Urothelium cell line (cell line): ENCODE data around the gene PTBP3.
A peak's percentile ranks its signal among the peaks of the same experiment; 100 is the strongest.
"Not testable (repeated sequence)": the region's sequence is repeated elsewhere in the genome, so short reads cannot be mapped to it uniquely, and the experiment has no call there.

Experiments used
- DNase-seq: peaks from one replicate; pipeline ENCODE4 v3.0.0; 2011; ENCODE audit warnings: low spot score, mixed read lengths
- FAIRE-seq: peaks from 2 replicates; lab custom pipeline; 2011; peaks lifted over from hg19 to GRCh38; lab: Jason Lieb, UNC

Gene PTBP3

DNA sequence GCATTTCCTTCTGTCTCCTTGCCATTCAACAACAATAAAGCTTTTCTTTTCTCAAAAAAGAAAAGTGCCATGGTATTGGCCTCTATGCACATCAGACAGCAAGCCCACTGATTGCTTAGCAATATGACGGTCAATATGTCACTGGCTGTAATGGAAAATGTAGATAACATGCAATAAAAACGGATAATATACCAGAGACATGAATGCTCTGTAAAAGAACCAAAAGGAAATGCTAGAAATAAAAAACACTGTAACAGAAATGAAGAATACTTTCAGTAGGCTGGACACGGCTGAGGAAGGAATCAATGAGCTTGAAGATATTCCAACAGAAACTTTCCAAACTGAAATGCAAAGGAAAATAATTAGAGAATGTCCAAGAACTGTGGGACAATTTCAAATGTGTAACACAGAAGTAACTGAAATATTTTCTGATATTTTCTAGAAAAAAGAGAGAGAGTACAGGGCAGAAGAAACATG is 10.0 kb downstream of the PTBP3 start:
- DNase-seq, result no peak
- FAIRE-seq, result no peak

DNA sequence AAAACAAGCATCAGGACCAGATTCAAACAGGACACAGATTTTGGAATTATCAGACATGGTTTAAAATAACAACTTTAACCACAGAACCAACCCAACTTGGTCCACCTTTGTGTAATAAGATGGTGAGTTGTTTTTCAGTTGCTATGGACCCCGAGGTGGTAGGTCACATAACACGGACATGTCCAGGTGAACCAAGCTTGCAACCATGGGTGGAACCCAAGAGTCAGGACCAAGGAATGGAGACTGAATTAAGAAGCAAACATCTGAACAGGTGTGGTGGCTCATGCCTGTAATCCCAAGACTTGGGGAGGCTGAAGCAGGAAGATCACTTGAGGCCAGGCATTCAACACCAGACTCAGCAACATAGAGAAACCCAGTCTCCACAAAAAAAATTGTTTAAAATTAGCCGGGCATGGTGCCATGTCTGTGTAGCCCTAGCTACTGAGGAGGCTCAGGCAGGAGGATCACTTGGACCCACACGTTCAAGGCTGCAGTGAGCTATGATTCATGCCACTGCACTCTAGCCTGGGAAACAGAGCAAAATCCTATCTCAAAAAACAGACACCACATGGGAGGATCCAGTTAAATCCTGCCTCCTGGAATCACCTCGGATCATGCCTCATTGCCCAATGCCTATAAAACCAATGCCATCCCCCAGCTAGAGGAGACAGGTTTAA is 10.6 kb downstream of the PTBP3 start:
- DNase-seq, result no peak
- no peak for FAIRE-seq

DNA sequence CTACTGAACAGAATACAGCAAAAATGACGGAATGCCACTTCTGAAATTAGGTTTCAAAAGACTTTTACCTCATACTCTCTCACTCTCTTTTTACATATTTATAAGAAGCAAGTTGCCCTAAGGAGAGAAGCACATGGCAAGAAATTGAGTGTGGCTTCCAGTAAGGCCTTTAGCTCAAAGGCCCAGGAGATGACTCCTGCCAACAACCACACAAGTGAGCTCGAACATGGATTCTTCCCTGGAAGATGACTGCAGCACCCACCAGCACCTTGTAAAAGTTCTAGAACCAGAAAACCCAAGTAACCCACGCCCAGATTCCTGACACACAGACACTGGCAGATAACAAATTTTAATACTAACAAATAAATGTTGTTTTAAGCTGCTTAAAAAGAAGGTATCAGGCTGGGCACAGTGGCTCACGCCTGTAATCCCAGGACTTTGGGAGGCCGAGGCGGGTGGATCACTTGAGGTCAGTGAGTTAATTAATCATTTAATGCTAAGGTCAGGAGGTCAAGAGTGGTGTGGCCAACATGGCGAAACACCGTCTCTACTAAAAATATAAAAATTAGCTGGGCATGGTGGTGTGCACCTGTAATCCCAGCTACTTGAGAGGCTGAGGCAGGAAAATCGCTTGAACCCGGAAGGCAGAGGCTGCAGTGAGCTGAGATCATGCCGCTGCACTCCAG is 17.0 kb downstream of the PTBP3 start:
- FAIRE-seq, result no peak
- no peak for DNase-seq

DNA sequence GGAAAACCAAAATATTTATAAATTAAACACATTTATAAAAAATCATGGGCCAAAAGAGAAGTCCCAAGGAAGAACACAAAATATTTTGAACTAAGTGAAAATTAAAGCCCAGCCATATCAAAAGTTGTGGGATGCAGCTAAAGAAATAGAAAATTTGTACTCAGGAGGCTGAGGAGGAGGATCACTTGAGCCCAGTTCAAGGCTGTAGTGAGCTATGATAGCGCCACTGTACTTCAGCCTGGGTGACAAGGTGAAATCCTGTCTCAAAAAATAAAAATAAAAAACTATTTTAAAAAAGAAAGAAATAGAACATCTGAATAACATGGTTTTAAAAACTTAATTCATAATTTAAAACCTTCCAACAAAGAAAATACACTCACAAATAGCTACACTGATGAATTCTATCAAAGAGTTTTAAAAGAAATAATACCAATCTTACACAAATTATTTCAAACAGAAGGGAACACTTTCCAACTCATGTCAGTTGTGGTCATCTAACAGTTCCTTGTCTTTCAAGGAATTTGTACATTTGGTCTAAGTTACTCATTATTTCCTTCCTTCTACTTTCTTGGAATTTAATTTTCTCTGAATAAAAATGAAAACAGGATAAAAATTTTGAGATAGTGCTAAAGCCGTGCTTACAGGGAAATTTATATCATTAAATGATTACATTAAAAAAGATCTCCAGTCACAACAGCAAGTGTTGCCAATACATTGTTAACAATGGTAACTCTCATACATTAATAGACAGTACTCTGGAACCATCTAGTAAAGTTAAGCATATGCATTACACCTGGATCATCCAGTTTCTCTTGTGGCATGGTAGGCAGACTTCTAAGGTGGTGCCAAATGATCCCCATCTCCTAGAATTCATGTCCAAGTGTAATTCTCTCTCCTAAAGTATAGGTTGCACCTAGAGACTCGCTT is 17.8 kb downstream of the PTBP3 start:
- DNase-seq, result no peak

DNA sequence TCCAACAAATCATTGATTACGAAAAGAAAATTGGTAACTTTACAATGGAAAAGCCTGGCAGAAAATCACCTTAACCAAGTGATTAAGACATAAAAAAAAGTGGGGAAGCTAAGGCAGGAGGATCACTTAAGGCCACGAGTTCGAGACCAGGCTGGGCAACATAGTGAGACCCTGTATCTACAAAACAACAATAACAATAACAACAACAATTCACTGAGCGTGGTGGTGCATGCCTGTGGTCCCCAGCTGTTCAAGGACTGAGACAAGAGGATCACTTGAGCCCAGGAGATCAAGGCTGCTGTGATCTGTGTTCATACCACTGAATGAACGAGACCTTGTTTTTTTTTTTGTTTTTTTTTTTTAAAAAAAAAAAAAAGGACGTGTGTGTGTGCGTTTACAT is 21.3 kb downstream of the PTBP3 start:
- DNase-seq, result no peak
- no peak for FAIRE-seq

More for the DNA sequence above, 17.8 kb downstream of the PTBP3 start:
- no peak for FAIRE-seq

DNA sequence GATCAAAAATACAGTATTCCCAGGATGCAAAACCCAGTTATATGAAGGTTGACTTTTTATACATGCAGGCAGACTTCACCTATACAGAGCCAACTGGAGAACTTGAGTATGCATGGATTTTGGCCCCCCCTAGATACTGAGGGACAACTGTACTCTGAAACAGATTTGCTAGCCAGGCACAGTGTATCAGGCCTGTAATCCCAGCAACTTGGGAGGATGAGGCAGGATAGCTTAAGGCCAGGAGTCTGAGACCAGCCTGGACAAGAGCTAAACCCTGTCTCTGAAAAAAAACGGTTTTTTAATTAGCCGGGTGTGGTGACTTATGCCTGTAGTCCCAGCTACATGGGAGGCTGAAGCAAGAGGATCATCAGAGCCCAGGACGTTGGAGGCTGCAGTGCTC is 21.9 kb downstream of the PTBP3 start:
- no peak for FAIRE-seq
- no peak for DNase-seq

DNA sequence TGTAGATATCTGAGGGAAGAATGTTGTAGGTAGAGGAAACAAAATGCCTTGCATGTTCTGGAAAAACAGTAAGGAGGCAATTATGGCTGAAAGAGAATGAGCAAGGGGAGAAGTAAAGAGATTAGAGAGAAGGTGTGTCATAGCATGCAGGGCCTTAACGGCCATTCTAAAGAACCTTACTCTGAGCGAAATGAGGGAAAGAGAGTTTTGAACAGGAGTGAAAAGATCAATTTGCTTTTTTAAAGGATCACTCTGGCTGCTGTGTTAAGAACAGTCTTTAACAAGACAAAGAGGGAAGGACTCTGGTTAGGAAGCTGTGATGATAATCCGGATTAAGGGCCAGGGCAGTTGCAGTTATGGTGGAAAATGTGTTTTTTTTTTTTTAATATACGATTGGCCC is 22.6 kb downstream of the PTBP3 start:
- DNase-seq (no peak), FAIRE-seq (no peak)

DNA sequence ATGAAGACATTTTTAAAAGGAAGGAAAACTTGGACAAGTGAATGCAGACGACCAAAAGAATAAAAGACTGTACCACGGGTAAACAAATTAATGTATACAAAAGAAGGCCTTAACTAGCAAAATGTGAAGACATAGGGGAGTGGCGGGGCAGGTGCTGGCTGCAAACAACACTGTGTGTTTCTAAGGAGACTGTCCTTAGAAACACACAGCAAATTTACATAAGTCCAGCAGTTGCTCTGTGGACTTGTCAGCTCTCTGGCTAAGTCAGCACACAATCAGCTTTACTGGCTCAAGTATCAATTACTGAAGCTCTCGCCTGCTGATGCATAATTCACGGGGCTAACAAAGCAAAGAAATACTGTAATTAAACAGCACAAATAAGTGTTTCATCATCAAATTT is 24.8 kb downstream of the PTBP3 start:
- DNase-seq (no peak), FAIRE-seq (no peak)

DNA sequence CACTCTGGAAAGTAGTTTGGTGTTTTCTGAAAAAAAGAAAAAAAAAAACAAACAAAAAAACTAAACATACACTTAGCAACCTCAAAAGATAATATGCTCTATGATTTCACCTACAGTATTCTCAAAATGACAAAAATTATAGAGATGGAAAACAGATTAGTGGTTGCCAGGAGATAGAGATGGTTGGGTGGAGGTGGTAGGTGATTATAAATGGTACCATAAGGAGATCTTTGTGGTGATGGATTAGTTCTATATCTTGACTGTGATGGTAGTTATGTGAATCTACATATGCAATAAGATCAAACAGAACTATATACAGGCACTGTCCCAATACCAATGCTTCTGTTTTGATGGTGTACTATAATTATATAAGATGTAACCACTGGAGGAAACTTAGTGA is 32.0 kb downstream of the PTBP3 start:
- no peak for DNase-seq
- FAIRE-seq, result no peak

DNA sequence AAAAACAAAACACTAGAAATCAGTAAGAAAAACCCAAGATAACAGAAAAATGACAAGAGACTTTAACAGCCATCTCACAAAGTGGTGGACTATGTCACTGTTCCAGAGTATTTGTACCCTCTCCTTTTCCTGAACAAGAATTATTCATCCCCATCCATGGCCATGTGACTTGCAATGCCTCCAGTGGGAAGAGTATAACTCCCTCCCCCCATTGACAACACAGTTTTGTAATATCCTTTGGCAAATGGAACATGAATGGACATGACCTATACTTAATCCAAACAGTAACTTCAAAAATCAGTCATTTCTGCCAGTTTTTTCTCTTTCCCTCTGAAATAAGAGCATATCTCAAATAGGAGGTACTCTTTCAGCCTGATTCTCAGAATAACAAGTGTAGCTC is 33.9 kb downstream of the PTBP3 start:
- DNase-seq (peak; percentile 3), FAIRE-seq (no peak)

DNA sequence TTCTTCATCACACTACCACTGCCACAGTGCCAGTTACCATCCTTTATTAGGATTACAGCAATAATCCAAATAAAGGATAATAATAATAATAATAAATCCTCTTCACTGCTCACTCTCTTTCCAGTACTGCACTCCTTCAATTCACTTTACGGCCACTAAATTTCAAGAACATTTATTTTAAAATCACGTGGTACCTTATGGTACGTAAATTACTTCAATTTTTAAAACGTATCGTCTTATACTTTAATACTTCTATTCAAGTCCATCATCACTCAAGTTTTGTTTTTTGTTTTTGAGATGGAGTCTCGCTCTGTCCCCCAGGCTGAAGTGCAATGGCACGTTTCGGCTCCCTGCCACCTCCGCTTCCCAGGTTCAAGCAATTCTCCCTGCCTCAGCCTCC is 36.5 kb downstream of the PTBP3 start:
- FAIRE-seq, result no peak

DNA sequence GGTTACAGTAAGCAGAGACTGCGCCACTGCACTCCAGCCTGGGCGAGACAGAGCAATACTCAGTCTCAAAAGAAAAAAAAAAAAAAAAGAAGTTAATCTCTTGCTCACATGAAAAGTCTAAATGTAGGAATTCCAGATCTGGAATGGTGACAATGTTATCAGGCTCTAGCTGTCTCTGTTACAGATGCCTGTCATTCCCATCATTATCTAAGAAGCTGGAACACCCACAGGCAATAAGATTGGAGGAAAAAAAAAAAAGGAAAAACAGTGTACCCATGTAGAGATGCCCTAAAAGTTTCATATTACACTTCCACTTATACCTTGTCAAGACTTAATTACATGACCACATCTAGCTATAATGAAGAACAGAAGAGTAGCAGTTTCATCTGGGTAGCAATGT is 38.2 kb downstream of the PTBP3 start:
- DNase-seq, result no peak

More for the DNA sequence above, 36.5 kb downstream of the PTBP3 start:
- no peak for DNase-seq

DNA sequence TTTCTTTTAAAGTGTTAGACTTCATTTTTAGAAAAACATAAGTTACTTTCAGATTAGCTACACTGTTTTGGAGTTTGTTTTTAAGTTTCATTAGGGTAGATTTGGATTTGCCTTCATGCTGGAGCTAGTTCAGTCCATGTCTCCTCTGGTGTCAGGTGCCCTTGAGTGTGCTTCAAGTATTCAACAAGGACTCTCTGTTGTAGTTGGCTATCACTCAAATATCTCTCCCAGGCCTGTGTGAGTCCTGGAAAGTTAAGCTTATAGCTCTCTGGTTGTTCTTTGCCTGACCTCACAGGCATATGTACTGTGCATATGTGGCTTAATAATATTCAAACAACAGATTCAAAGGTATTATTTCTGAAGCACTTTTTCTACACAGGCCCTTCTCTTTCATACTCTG is 45.4 kb downstream of the PTBP3 start:
- DNase-seq (no peak), FAIRE-seq (no peak)

More for the DNA sequence above, 38.2 kb downstream of the PTBP3 start:
- no peak for FAIRE-seq

DNA sequence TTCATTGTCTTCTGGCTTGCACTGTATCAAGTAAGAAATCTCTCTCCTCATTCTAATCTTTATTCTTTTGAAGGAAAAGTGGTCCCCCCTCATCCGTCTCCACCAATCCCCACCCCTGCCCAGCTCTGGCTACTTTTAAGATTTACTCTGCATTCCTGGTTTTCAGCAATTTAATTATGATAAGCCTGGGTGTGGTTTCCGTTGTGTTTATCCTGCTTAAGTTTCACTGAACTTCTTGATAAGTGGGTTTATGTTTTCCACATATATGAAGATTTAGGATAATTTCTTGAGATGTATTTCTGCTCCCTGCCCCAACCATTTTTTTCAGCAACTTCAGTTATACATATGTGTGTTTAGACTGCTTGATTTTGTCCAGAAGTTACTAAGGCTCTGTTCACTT is 46.5 kb downstream of the PTBP3 start:
- FAIRE-seq (no peak), DNase-seq (no peak)

DNA sequence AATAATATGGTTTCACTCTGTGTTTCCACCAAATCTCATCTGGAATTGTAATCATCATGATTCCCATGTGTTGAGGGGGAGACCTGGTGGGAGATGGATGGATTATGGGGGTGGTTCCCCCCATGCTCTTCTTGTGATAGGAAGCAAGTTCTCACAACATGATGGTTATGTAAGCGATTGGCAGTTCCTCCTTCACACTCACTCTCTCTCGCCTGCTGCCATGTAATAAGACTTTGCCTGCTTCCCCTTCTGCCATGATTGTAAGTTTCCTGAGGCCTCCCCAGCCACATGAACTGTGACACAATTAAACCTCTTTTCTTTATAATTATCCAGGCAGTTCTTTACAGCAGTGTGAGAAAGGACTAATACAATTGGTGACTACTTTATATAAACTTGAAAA is 48.4 kb downstream of the PTBP3 start:
- DNase-seq, result no peak
- FAIRE-seq, result no peak

DNA sequence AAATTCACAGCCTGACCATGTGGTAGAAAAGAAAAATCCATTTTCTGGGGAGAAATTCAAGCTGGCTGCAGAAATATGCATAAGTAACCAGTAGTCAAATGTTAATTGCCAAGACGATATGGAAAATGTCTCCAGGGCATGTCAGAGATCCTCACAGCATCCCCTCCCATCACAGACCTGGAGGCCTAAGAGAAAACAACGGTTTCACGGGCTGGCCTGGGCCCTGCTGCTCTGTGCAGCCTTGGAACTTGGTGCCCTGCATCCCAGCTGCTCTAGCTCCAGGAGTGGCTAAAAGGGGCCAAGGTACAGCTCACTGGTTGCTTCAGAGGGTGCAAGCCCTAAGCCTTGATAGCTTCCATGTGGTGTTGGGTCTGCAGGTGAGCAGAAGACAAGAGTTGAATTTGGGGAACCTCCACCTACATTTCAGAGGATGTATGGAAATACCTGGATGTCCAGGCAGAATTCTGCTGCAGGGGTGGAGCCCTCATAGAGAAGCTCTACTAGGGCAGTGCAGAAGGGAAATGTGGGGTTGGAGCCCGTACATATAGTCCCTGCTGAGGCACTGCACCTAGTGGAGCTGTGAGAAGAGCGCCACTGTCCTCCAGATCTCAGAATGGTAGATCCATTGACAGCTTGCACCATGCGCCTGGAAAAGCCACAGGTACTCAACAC is 49.7 kb downstream of the PTBP3 start:
- no peak for FAIRE-seq
- no peak for DNase-seq

DNA sequence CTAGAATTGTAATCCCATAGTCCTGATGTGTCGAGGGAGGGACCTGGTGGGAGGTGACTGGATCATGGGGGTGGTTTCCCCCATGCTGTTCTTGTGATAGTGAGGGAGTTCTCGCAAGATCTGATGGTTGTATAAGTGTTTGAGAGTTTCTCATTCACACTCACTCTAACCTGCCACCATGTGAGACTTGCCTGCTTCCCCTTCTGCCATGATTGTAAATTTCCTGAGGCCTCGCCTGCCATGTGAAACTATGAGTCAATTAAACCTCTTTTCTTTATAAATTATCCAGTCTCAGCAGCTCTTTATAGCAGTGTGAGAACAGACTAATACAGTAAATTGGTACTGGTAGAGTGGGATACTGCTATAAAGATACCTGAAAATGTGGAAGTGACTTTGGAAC is 50.6 kb downstream of the PTBP3 start:
- not testable (repeated sequence) for FAIRE-seq, DNase-seq

DNA sequence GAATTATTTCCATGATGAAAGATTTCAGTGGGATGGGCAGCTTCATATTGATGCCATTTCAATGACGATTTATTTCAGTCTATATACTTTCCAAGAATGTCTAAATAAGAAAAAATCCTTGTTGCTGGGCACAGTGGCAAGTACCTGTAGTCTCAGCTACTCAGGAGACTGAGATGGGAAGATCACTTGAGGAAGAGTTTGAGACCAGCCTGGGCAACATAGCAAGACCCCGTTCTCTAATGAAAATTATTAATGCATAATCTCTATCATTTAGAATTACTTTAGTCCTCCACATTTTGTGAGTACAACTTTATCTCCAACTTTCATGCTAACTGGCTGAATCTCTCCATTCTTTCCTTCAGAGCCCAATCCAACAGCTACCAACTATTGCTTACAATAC is 52.5 kb downstream of the PTBP3 start:
- DNase-seq (no peak), FAIRE-seq (no peak)

DNA sequence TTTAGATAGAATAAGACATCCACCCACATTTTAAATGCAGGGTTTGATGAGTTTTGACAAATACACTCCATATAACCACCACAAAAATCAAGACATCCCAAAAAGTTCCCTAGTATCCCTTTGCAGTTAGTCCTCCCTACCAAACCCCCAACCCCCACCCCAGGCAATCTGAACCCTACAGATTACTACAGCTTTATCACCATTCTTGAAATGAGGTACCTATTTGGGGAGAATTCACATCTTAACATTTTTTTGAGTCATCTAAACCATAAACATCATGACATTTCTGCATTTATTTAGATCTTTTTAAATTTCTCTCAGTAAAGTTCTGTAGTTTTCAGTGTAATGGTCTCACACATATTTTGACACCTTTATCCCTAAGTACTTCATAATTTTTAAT is 53.9 kb downstream of the PTBP3 start:
- no peak for FAIRE-seq
- DNase-seq, result no peak

DNA sequence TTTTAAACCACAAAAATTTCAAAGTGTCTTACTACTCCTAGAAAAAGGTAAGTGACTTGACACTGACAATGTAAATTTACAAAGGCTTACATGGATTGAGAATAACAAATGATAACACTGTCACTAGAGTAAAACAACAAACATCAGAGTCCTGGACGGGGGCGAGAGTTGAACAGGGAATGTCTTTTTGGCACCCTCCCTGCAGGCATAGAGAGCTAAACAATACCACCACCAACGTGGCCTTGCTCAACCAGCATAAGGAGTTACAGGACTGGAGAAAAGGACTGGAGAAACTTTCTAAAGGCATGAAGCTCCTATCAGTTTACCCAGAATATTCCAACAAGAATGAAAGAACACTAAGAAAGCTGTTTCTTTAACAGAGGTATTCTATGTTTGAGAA is 55.3 kb downstream of the PTBP3 start:
- FAIRE-seq, result no peak
- DNase-seq, result no peak

DNA sequence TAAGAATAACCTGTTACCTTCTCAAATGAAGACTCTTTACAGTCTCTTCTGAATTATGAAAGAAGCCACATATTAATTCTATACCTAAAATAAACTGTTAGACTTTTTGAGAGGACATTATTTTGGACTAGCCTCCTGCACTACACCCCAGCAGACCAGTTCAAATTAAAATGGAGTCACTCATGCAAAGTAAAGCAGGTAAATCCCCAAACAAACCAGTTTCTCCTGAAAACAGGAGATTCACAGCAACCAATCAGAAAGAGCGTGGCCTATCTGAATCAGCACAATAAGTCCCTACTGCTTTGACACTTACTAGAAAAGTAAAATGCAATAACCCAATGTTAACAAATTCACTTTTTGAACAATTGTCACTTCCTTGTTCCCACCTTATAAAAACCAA is 58.8 kb downstream of the PTBP3 start:
- DNase-seq (no peak), FAIRE-seq (no peak)
